AG04449 (cell line): ENCODE results near the gene NEK6.

Experiments used
- CTCF ChIA-PET: fragments of 350-600 bp; formaldehyde crosslinking; extraction: SDS; loops from one replicate; lab custom pipeline; 2021; ENCODE audit warnings: antibody characterized with exemption; lab: Yijun Ruan, JAX
- POLR2A ChIA-PET: fragments of 400-600, 350-600 bp; formaldehyde crosslinking; extraction: SDS; loops from one replicate; lab custom pipeline; 2020; ENCODE audit warnings: antibody characterized with exemption, inconsistent platforms; lab: Yijun Ruan, JAX
- DNase-seq: peaks from one replicate; pipeline ENCODE4 v3.0.0-alpha.2; 2010; ENCODE audit warnings: low read depth, low spot score
- H3K4me3 ChIP-seq: 2 replicates; pipeline ENCODE4 v1.5.1; 2011; ENCODE audit warnings: low read depth, mild to moderate bottlenecking, control low read depth, low read length
- TF ChIP-seq, protein P1 (sequence below): IDR thresholded peaks from one replicate; pipeline ENCODE4 v1.5.1; 2011; ENCODE audit warnings: mild to moderate bottlenecking, moderate library complexity, low read length, control low read depth, inconsistent platforms; ENCODE audit not compliant: insufficient read depth; ENCODE audit errors: missing control alignments

NEK6 gene

DNA sequence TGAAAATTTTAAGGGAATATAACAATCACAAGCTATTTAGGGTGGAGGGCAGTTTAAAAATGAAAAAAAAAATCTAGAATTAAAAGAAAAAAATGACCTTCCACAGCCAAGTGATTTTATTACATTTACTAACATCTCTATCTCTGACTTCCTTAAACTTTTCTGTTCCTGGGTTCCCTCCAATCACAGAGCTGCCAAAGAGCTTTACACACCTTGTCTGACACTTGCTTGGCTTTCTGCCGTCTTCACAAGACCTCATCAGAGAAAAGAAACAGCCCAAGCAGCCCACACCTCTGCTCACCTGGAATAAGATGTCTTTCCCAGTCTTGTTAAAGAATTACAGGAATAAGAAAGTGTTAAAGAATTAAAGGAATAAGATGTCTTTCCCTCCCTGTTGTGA is 118.6 kb downstream of the NEK6 start:
- no peak for DNase-seq
- POLR2A ChIA-PET = no interaction called here
- TF ChIP-seq, protein P1, sequence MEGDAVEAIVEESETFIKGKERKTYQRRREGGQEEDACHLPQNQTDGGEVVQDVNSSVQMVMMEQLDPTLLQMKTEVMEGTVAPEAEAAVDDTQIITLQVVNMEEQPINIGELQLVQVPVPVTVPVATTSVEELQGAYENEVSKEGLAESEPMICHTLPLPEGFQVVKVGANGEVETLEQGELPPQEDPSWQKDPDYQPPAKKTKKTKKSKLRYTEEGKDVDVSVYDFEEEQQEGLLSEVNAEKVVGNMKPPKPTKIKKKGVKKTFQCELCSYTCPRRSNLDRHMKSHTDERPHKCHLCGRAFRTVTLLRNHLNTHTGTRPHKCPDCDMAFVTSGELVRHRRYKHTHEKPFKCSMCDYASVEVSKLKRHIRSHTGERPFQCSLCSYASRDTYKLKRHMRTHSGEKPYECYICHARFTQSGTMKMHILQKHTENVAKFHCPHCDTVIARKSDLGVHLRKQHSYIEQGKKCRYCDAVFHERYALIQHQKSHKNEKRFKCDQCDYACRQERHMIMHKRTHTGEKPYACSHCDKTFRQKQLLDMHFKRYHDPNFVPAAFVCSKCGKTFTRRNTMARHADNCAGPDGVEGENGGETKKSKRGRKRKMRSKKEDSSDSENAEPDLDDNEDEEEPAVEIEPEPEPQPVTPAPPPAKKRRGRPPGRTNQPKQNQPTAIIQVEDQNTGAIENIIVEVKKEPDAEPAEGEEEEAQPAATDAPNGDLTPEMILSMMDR = no peak
- H3K4me3 ChIP-seq = no peak overlapping the region
- CTCF ChIA-PET = no interaction called here

DNA sequence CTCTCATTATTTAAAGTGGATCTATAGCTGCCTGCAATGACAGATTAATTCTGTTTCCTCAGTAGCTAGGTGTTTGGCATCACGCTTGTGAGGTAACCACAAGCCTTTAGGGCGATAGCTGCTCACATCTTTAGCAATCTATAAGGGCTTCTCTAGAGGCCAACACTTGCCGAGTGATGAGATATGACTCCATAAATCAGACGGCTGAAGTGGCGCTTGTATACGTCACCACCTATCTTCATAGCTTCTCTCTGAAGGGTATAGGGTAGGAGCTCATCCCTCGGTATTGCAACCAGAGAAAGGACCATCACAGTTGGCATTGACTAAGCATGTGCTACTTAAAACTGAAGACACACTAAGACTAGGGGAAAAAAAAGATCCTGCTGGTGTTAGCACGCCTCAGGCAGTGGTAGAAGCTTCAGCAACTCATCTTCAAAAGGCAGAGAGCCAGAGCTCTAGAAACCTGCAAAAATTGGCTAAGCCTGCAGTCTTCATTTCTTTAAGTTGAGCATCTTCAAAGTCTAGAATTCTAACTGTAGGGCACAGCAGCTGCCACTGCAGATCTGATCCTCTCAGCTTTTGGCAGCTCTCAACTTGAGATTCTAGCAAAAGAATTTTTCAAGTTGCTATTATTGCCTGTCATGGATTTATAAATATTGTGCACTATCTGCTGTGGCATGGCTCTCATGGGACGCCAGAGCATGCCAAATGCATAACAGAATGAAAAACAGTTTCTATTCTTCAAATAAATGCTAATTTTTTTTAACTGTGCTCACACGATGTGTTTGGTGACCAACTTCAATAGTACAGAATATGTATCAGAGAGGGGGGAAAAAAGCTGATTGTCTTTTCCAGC is 120.0 kb downstream of the NEK6 start:
- H3K4me3 ChIP-seq = no peak overlapping the region
- TF ChIP-seq, protein P1 = no peak
- CTCF ChIA-PET = interaction anchor here (1.0 to 2.0 kb wide), 5 partner anchors 9 to 16 kb away, joined by 3 to 8 read pairs (median 4); no protein-coding TSS in a partner anchor
- POLR2A ChIA-PET = interaction anchor here (0.6 to 0.9 kb wide), 2 partner anchors 15 to 36 kb away, joined by 3 to 4 read pairs; no protein-coding TSS in a partner anchor
- DNase-seq = no peak

DNA sequence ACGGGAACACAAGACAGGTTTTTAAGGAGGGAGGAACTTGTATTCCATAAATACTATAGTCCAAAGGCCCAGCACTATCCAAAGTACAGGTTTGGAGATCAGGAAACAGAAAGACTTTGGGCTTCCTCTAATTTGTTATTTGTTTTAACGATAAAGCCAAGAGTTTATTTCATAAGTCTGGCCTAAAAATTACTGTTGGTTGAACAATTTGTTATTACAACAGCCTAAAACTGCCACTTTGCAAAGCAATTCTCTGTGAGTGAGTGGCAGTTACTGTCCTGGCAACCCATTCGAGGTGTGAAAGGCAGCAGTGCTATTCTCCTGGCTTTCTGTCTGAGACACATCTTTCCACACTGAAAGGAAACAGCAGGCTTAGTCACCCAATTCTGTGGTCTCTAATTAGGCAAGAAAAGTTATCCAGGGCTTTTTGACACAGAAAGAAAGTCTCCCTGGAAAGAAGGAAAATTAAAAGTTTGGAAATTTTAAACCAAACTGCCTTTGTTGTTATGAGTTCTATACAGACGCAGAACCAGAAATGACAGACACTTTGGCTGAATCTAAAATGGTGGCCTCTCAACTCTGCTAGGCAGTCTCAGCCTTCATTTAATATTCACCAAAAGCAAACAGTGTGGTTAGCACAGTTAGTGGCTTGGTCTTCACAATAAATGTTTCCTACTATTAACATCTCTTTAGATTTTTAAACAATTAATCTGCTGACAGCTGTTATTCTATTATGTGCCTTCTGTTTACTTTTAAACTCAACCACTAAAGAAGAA is 123.6 kb downstream of the NEK6 start:
- no peak for DNase-seq
- H3K4me3 ChIP-seq = no peak overlapping the region
- ChIA-PET POLR2A (no interaction called here), CTCF (interaction anchor here (2.0 kb wide), 1 partner anchor 13 kb away, joined by 5 read pairs; no protein-coding TSS in a partner anchor)
- TF ChIP-seq, protein P1 = no peak

DNA sequence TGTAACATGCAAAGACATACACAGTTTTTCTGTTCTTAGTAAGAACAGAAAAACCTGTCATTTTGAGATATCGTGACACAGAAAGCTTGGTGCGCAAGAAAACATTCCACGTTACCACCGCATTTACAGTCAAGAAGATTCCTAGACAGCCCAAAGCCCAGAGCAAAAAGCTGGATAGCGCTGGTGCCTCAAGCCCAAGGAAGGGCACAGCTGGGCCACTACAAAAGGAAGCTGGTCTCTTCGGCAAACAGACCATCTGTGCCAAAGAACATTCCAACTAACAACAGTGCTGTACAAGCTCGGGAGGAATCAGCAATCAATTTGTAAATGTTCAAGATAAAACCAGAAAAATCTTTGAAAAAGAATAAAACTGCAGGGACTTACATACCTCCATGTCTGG is 126.5 kb downstream of the NEK6 start:
- DNase-seq = no peak
- CTCF ChIA-PET = interaction anchor here (1.0 to 3.0 kb wide), 4 partner anchors 9 to 26 kb away, joined by 3 to 9 read pairs (median 6); no protein-coding TSS in a partner anchor
- POLR2A ChIA-PET = no interaction called here

DNA sequence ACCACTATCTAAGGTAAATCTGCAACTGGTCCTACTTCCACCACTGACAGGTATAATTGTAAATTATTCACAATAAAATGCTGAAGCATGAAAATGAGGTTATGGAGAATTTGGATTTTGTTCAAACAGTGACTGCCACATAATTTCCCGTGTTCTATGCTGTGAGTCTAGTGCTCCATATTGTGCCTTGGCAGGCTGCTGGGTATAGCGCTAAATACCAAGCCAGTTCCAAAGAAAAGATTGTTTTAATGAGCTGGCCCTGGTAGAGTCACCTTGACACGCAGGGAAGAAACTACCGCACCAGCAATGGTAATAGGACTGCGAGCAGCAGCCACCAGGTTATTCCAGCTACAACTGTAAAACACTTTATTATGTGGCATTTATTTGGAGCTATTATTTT is 127.1 kb downstream of the NEK6 start:
- DNase-seq = no peak
- CTCF ChIA-PET = interaction anchor here (1.0 to 3.0 kb wide), 3 partner anchors 8 to 23 kb away, joined by 4 to 9 read pairs (median 9); no protein-coding TSS in a partner anchor
- TF ChIP-seq, protein P1 = no peak
- no peak overlapping the region for H3K4me3 ChIP-seq
- POLR2A ChIA-PET = no interaction called here

More for the DNA sequence above, 126.5 kb downstream of the NEK6 start:
- TF ChIP-seq, protein P1 = no peak
- no peak overlapping the region for H3K4me3 ChIP-seq

DNA sequence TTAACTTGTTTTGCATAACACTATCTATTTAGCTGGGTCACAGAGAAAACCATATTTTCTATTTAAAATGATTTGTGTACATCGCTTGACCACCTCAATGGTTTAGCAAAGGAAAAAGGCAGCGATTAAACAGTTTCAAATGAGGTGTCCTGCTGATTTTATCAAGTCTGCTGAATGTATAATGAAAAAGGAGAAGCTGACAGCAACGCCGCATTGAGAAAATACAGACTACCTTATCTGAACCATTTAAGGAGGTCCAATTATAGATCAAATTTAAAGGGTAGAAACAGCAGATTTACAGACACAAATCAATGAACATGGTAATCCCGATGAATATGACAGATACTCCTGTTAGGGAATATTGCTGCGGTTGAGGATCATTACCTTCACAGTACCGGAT is 127.9 kb downstream of the NEK6 start:
- no peak overlapping the region for H3K4me3 ChIP-seq
- POLR2A ChIA-PET = no interaction called here
- DNase-seq = no peak
- CTCF ChIA-PET = interaction anchor here (2.1 to 3.0 kb wide), 2 partner anchors 9 to 11 kb away, joined by 9 to 10 read pairs; no protein-coding TSS in a partner anchor
- TF ChIP-seq, protein P1 = no peak
